Effector memory CD8-positive, alpha-beta T cell (primary cell): ENCODE data around the gene LGR4.
A peak's percentile ranks its signal among the peaks of the same experiment; 100 is the strongest.

ENCODE experiments used
- ATAC-seq: fragments of 150-1000 bp; cut with Tn5 transposase; replicated peaks from 2 replicates; pipeline ENCODE4 v1.10.0; 2021; ENCODE audit warnings: mild to moderate bottlenecking, moderate library complexity
- DNase-seq, 3 experiments: peaks; one replicate each; pipeline ENCODE4 v3.0.0; 2021
- H3K27ac Mint-ChIP-seq, 2 donors: one replicate each; pipeline ENCODE4 v1.8.0; 2022; ENCODE audit warnings: mild to moderate bottlenecking in 2 of 2, mixed read lengths in 2 of 2, moderate library complexity in 2 of 2
- H3K27me3 Mint-ChIP-seq, 2 donors: one replicate each; pipeline ENCODE4 v1.8.0; 2022; ENCODE audit warnings: mixed read lengths in 2 of 2
- H3K36me3 Mint-ChIP-seq: one replicate; pipeline ENCODE4 v1.8.0; 2022; ENCODE audit warnings: mild to moderate bottlenecking, moderate library complexity, mixed read lengths; ENCODE audit not compliant: insufficient read depth
- H3K4me1 Mint-ChIP-seq, 2 donors: one replicate each; pipeline ENCODE4 v1.8.0; 2022; ENCODE audit warnings: low read depth in 2 of 2, mixed read lengths in 2 of 2
- H3K4me3 Mint-ChIP-seq, 2 donors: one replicate each; pipeline ENCODE4 v1.8.0; 2022; ENCODE audit warnings: mild to moderate bottlenecking in 2 of 2, mixed read lengths in 2 of 2, moderate library complexity in 2 of 2
- H3K9me3 Mint-ChIP-seq, 2 donors: one replicate each; pipeline ENCODE4 v1.8.0; 2022; ENCODE audit warnings: mixed read lengths in 2 of 2

The LGR4 gene

GRCh38 chr11:27501100-27501499, 28.5 kb upstream of the LGR4 start:
- Mint-ChIP-seq H3K27me3 (no peaks in the 10 kb centered on the region), H3K9me3 (no peaks in the 10 kb centered on the region), H3K4me3 (no peak overlapping the region), H3K4me1 (peaks cover 12 to 29% of the 10 kb centered on the region in 2 donors), H3K27ac (no peak overlapping the region), H3K36me3 (peaks cover 41% of the 10 kb centered on the region)
- ATAC-seq (no peak), DNase-seq (no peak)

DNA sequence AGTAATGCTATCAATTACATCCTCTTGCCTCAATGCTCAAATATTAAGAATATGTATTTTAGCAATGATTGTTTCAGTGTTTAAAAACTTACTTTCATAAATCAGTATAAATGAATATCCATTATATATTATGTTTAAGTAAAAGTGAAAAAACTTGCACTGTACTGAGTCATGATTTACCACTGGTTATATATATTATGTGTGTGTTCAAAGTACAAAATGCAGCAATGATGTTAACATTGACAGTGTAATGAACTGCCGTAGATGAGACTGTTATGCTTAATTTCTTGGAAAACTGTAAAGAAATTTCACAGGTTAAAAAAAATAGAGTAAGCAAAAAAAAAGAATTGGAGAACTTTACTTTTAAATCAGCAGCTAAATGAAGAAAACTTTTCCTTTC, 25.3 kb upstream of the LGR4 start:
- H3K9me3 Mint-ChIP-seq, result no peaks in the 10 kb centered on the region
- H3K4me1 Mint-ChIP-seq, result peaks cover 5 to 18% of the 10 kb centered on the region in 2 donors
- peaks cover 64% of the 10 kb centered on the region for H3K36me3 Mint-ChIP-seq
- H3K27ac Mint-ChIP-seq, result no peak overlapping the region
- no peak overlapping the region for H3K4me3 Mint-ChIP-seq
- ATAC-seq (no peak), DNase-seq (no peak)
- no peaks in the 10 kb centered on the region for H3K27me3 Mint-ChIP-seq

- no peak overlapping the region for H3K27ac Mint-ChIP-seq
- H3K4me3 Mint-ChIP-seq, result no peak overlapping the region
- H3K9me3 Mint-ChIP-seq, result no peaks in the 10 kb centered on the region
- H3K27me3 Mint-ChIP-seq, result no peaks in the 10 kb centered on the region
- ATAC-seq (peak; percentile 56), DNase-seq (no peak)
- H3K4me1 Mint-ChIP-seq, result peaks cover 4 to 14% of the 10 kb centered on the region in 2 donors
- H3K36me3 Mint-ChIP-seq, result peaks cover 66% of the 10 kb centered on the region
Observed at GRCh38 chr11:27497284-27497866, 24.8 kb upstream of the LGR4 start.

DNA sequence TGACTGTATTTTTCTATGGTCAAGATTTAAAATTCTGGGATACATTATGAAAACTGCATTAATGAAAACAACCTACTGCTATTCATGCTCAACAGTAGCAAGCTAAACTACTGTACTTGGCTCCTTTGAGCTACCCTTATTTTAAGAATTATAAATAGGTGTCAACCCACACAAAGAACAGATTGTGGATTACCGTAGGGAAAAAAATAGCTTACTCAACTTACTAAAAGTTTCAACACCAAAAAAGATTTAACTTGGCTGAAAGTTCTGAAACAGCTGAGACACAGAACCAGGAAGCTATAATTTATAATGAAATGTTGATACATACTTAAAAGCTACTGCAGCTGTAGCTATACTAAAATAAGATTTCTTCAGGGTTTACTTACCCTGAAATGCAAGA, 23.9 kb upstream of the LGR4 start:
- no peaks in the 10 kb centered on the region for H3K27me3 Mint-ChIP-seq
- H3K4me3 Mint-ChIP-seq, result no peak overlapping the region
- H3K9me3 Mint-ChIP-seq, result no peaks in the 10 kb centered on the region
- ATAC-seq (no peak), DNase-seq (no peak)
- no peak overlapping the region for H3K27ac Mint-ChIP-seq
- peaks cover 71% of the 10 kb centered on the region for H3K36me3 Mint-ChIP-seq
- H3K4me1 Mint-ChIP-seq, result peaks cover 4 to 9% of the 10 kb centered on the region in 2 donors

GRCh38 chr11:27495710-27496300, 23.2 kb upstream of the LGR4 start:
- Mint-ChIP-seq H3K27ac (peak overlapping the region in 1 of 2 donors; percentile 53), H3K27me3 (no peaks in the 10 kb centered on the region), H3K4me1 (peaks cover 4 to 9% of the 10 kb centered on the region in 2 donors), H3K4me3 (no peak overlapping the region), H3K9me3 (no peaks in the 10 kb centered on the region), H3K36me3 (peaks cover 71% of the 10 kb centered on the region)
- ATAC-seq (no peak), DNase-seq (no peak)

GRCh38 chr11:27489092-27489491, 16.5 kb upstream of the LGR4 start:
- Mint-ChIP-seq H3K4me1 (no peaks in the 10 kb centered on the region), H3K36me3 (peaks cover 16% of the 10 kb centered on the region), H3K9me3 (no peaks in the 10 kb centered on the region), H3K4me3 (no peak overlapping the region), H3K27ac (peak overlapping the region; percentile 4 to 32), H3K27me3 (no peaks in the 10 kb centered on the region)
- DNase-seq (no peak), ATAC-seq (no peak)

GRCh38 chr11:27487706-27488105, 15.1 kb upstream of the LGR4 start:
- no peaks in the 10 kb centered on the region for H3K4me1 Mint-ChIP-seq
- peaks cover 6% of the 10 kb centered on the region for H3K36me3 Mint-ChIP-seq
- H3K4me3 Mint-ChIP-seq, result no peak overlapping the region
- H3K27ac Mint-ChIP-seq, result no peak overlapping the region
- DNase-seq (no peak), ATAC-seq (no peak)
- no peaks in the 10 kb centered on the region for H3K27me3 Mint-ChIP-seq
- H3K9me3 Mint-ChIP-seq, result no peaks in the 10 kb centered on the region

DNA sequence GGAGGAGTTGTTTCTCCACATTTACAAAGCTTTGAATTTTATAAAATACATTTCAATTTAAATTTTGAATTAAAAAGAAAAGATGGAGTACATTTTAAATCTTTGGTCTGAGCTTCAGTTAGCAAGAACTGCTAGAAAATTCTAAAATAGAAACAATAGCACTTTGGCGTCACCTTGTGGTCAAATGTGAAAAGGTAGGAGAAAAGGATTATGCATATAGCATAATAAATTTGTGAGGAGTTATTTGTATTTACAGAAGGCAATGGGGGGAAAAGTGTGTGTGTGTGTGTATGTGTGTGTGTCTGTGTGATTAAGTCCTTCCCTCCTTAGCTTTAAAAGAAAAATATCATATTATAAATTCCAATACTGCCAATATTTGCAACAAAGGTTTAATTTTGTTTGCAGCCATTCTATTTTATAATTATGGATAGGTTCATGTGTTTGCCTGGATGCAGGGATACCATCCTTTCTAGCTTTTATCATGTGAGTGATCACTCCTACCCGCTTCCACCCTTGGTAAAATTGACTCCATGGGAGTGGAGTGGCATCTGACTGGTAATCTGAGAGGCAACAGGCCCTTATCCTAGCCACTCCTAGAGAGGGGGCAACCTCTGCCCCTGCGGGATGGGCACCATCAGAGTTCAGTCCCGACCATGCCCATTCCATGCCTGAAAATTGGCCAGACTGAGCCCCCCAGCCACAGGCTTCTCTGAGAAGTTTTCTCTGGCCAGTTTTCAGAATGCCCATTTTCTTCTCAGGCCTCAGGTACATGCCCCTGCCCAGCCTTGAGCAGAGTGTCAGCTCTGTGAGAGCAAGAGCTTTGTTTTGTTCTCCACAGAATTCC, 13.6 kb upstream of the LGR4 start:
- H3K9me3 Mint-ChIP-seq, result no peaks in the 10 kb centered on the region
- H3K27me3 Mint-ChIP-seq, result no peaks in the 10 kb centered on the region
- no peak overlapping the region for H3K4me3 Mint-ChIP-seq
- peak; percentile 56 for ATAC-seq
- no peaks in the 10 kb centered on the region for H3K36me3 Mint-ChIP-seq
- no peak overlapping the region for H3K27ac Mint-ChIP-seq
- H3K4me1 Mint-ChIP-seq, result no peaks in the 10 kb centered on the region
- DNase-seq, result peak; percentile 49 to 51 (median 51)

GRCh38 chr11:27482793-27483192, 10.2 kb upstream of the LGR4 start:
- H3K9me3 Mint-ChIP-seq, result no peaks in the 10 kb centered on the region
- no peaks in the 10 kb centered on the region for H3K4me1 Mint-ChIP-seq
- H3K4me3 Mint-ChIP-seq, result no peak overlapping the region
- DNase-seq (no peak), ATAC-seq (no peak)
- H3K27ac Mint-ChIP-seq, result no peak overlapping the region
- no peaks in the 10 kb centered on the region for H3K27me3 Mint-ChIP-seq
- no peaks in the 10 kb centered on the region for H3K36me3 Mint-ChIP-seq

- Mint-ChIP-seq H3K36me3 (no peaks in the 10 kb centered on the region), H3K4me3 (no peak overlapping the region), H3K27me3 (no peaks in the 10 kb centered on the region), H3K9me3 (no peaks in the 10 kb centered on the region), H3K4me1 (no peaks in the 10 kb centered on the region), H3K27ac (no peak overlapping the region)
- ATAC-seq (no peak), DNase-seq (no peak)
Observed at GRCh38 chr11:27481992-27482391, 9.4 kb upstream of the LGR4 start.

- no peak overlapping the region for H3K4me3 Mint-ChIP-seq
- peaks cover 0 to 7% of the 10 kb centered on the region in 2 donors for H3K4me1 Mint-ChIP-seq
- peaks cover 3% of the 10 kb centered on the region for H3K36me3 Mint-ChIP-seq
- ATAC-seq, result no peak
- DNase-seq, result no peak
- peaks cover 0 to 7% of the 10 kb centered on the region in 2 donors for H3K27me3 Mint-ChIP-seq
- H3K27ac Mint-ChIP-seq, result no peak overlapping the region
- no peaks in the 10 kb centered on the region for H3K9me3 Mint-ChIP-seq
Observed at GRCh38 chr11:27477831-27478230, 5.2 kb upstream of the LGR4 start.

DNA sequence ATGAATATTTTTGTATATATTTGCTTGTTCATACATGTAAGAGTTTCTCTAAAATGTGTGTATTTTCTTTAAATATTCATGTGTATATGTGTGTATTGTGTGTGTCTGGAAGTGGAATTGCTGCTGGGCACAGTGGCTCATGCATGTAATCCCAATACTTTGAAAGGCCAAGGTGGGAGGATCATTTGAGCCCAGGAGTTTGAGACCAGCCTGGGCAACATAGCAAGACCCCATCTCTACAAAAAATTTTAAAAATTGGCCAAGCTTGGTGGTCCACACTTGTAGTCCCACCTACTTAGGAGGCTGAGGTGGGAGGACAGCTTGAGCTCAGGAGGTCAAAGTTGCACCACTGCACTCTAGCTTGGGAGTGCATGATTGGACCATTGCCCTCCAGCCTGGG, 4.7 kb upstream of the LGR4 start:
- Mint-ChIP-seq H3K4me3 (no peak overlapping the region), H3K9me3 (no peaks in the 10 kb centered on the region), H3K27ac (no peak overlapping the region), H3K4me1 (peaks cover 4 to 11% of the 10 kb centered on the region in 2 donors), H3K27me3 (peaks cover 0 to 13% of the 10 kb centered on the region in 2 donors), H3K36me3 (peaks cover 7% of the 10 kb centered on the region)
- ATAC-seq, result no peak
- no peak for DNase-seq

- Mint-ChIP-seq H3K27ac (no peak overlapping the region), H3K27me3 (peaks cover 6 to 19% of the 10 kb centered on the region in 2 donors), H3K4me3 (no peak overlapping the region), H3K9me3 (no peaks in the 10 kb centered on the region), H3K36me3 (peaks cover 7% of the 10 kb centered on the region), H3K4me1 (peaks cover 12 to 19% of the 10 kb centered on the region in 2 donors)
- DNase-seq (no peak), ATAC-seq (no peak)
Observed at GRCh38 chr11:27475622-27476021, 3.0 kb upstream of the LGR4 start.

DNA sequence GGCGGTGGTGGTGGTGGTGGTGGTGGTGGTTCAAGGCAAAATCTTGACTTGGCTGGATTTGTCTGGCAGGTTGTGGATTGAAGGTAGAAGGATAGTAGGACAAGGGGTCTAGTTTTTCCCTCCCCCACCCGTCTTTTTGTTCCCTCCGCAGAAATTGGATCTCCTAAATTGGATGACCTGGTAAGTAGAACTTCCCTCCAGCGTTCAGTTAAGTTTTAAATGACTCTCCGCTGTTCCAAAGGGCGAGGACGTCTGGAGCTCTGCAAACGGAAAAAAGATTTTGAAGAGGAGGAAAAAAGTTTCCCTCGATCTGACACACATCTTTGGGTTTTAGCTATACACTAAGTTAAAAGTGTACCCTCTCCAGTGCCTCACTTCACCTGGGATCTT, 422 bp upstream of the LGR4 start:
- Mint-ChIP-seq H3K27ac (peak overlapping the region; percentile 7 to 84), H3K9me3 (no peaks in the 10 kb centered on the region), H3K27me3 (peaks cover 6 to 24% of the 10 kb centered on the region in 2 donors), H3K4me3 (peak overlapping the region; percentile 94), H3K4me1 (peaks cover 12 to 19% of the 10 kb centered on the region in 2 donors), H3K36me3 (peaks cover 7% of the 10 kb centered on the region)
- ATAC-seq (no peak), DNase-seq (no peak)
